GM12878 (cell line): ENCODE results near the gene NMBR. TPM values are rescaled to one million over a fixed set of nuclear protein-coding genes. Genes with fewer than 3 reads are reported as not detected.

Experiments
- ATF2 ChIP-seq: IDR thresholded peaks from 2 replicates; pipeline ENCODE4 v1.6.1; 2012; ENCODE audit warnings: low read length, inconsistent platforms
- CEBPB ChIP-seq, 2 experiments: fragments of 150-350 bp in 1 of 2; IDR thresholded peaks; 2 replicates each; pipeline ENCODE4 v1.6.1; 2012 to 2014; ENCODE audit warnings: low read depth in 2 of 2, low read length in 2 of 2, borderline replicate concordance in 1 of 2, inconsistent platforms in 1 of 2
- CHD1 ChIP-seq: IDR thresholded peaks from 2 replicates; pipeline ENCODE4 v1.6.1; 2012; ENCODE audit warnings: low read depth, low read length, improper control_type of control experiment
- CTCF ChIP-seq, 3 experiments: IDR thresholded peaks in 2 of 3; conservative IDR thresholded peaks in 1 of 3; 2 replicates each; pipeline ENCODE4 v1.5.1; 2011; ENCODE audit warnings: low read depth in 3 of 3, low read length in 3 of 3, mild to moderate bottlenecking in 3 of 3, control low read depth in 2 of 3, moderate library complexity in 2 of 3, inconsistent platforms in 1 of 3, mixed read lengths in 1 of 3; ENCODE audit not compliant: control insufficient read depth in 2 of 3, insufficient read depth in 1 of 3; ENCODE audit errors: extremely low read depth in 1 of 3
- DPF2 ChIP-seq: fragments of 450-650 bp; IDR thresholded peaks from 2 replicates; pipeline ENCODE4 v1.6.1; 2017; ENCODE audit warnings: mild to moderate bottlenecking
- E2F8 ChIP-seq: fragments of 450-650 bp; IDR thresholded peaks from 2 replicates; pipeline ENCODE4 v1.6.1; 2018; ENCODE audit warnings: mild to moderate bottlenecking, low read depth, moderate library complexity; ENCODE audit not compliant: partially characterized antibody
- FOXK2 ChIP-seq: fragments of 450-650 bp; IDR thresholded peaks from 2 replicates; pipeline ENCODE4 v1.6.1; 2017; ENCODE audit warnings: mild to moderate bottlenecking, moderate library complexity
- HCFC1 ChIP-seq: fragments of 150-350 bp; IDR thresholded peaks from 2 replicates; pipeline ENCODE4 v1.6.1; 2014; ENCODE audit warnings: low read length
- MYB ChIP-seq: fragments of 150-350 bp; IDR thresholded peaks from 2 replicates; pipeline ENCODE4 v1.6.1; 2014; ENCODE audit warnings: mild to moderate bottlenecking, low read depth, low read length, borderline replicate concordance
- SMAD5 ChIP-seq: IDR thresholded peaks from 2 replicates; pipeline ENCODE4 v1.6.1; 2016; ENCODE audit warnings: antibody characterized with exemption, low read depth
- TARDBP ChIP-seq: IDR thresholded peaks from 2 replicates; pipeline ENCODE4 v1.6.1; 2016; ENCODE audit warnings: borderline replicate concordance
- ZBTB11 ChIP-seq: fragments of 450-650 bp; formaldehyde crosslinking; IDR thresholded peaks from 2 replicates; pipeline ENCODE4 v1.5.0; 2022; ENCODE audit warnings: mild to moderate bottlenecking, missing genetic modification characterization
- ZBTB40 ChIP-seq: fragments of 450-650 bp; IDR thresholded peaks from 2 replicates; pipeline ENCODE4 v1.6.1; 2016; ENCODE audit warnings: mild to moderate bottlenecking, moderate library complexity, borderline replicate concordance
- ZNF217 ChIP-seq: fragments of 450-650 bp; IDR thresholded peaks from 2 replicates; pipeline ENCODE4 v1.6.1; 2017; ENCODE audit warnings: antibody characterized with exemption, mild to moderate bottlenecking
- polyA plus RNA-seq, 11 experiments: library from polyadenylated mRNA; depleted of rRNA in 4 of 11; unstranded in 6 of 11; stranded (reverse) in 5 of 11; fragments of >200 nt; fragmentation: Nextera tagmentation in 4 of 11; fragmentation: Illumina TruSeq in 1 of 11; extraction: Ambion mirVana in 4 of 11; extraction: Trizol in 1 of 11; gene quantifications; 1 replicate in 1 of 11; 2 replicates in 10 of 11; pipeline versions ENCODE4 v1.2.1 to v1.2.3, GENCODE V29; 2011 to 2016; ENCODE audit warnings: inconsistent platforms in 2 of 11, missing spikeins in 2 of 11, low read depth in 1 of 11
- total RNA-seq, 4 experiments: library from RNA; depleted of rRNA in 3 of 4; stranded (reverse); fragments of >200 nt in 3 of 4; fragmentation: Illumina TruSeq in 1 of 4; extraction: Trizol in 1 of 4; gene quantifications; 2 replicates each; pipeline versions ENCODE4 v1.2.1 to v1.2.3, GENCODE V29; 2013 to 2021

NMBR gene
- total and polyA plus RNA-seq, 10 of the 15 experiments (the other 5 are each of a cell fraction or from before 2014, with no cell fraction given), result not detected

DNA sequence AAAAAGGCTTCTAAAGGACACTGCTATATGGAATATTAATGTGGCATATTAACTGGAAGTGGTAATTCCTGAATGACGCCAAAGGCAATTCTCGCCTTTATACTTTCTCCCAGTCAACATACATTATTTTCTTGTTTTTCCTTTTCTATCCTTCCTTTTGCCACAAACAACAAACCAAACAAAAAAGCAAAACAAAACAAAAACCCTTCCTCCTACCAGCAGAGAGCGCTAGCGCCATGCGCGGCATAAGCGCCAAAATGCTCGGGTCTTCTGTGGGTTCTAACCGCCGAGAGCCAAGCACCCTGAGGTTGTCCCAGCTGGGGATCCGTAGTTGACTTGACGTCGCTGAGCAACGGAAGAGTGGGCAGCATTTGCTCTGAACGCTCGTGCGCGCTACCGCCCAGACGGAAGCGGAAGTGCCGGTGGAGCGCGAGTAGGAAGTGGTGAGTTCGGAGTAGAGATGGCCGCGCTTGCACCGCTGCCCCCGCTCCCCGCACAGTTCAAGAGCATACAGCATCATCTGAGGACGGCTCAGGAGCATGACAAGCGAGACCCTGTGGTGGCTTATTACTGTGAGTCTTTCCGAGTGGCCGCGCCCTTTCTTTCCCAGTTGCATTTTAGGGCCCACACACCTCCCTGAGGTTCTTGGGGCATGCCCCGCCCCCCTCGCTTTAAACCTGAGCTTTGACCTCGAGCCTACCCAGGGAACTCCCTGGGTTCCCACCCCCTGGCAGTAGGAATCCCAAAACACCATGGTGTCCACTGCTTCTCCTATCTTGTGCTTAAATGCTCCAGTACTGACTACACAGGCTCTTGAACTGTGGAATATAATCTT is at the start of gene NMBR, which contains the start of gene VTA1 (continued):
- TF ChIP-seq ZBTB11 (CRISPR knock-in tag) (no peak), E2F8 (peak; percentile 69), HCFC1 (peak; percentile 70), TARDBP (peak; percentile 80; the same call in 1 of the 2 replicates), CTCF (IDR thresholded peaks at IDR 0.05 in 2 of 3, conservative IDR thresholded peaks at IDR 0.05 in 1 of 3; ENCODE audit: control insufficient read depth in 2 of 3, extremely low read depth in 1 of 3, insufficient read depth in 1 of 3, low read depth in 3 of 3, low read length in 3 of 3) (peak; percentile 82 to 96 (median 92); a peak in 5 of 6 replicates), DPF2 (0 out of 2 replicates have a peak, but pooled peaks have one; percentile 68), MYB (peak; percentile 90), CEBPB (IDR thresholded peaks at IDR 0.05; ENCODE audit: borderline replicate concordance in 1 of 2, low read depth in 2 of 2, low read length in 2 of 2) (no peak), ATF2 (peak; percentile 59; the same call in 1 of the 2 replicates), ZBTB40 (peak; percentile 92), SMAD5 (peak; percentile 65; the same call in 1 of the 2 replicates), CHD1 (no peak), FOXK2 (no peak; the same call in 1 of the 2 replicates), ZNF217 (no peak; the same call in 1 of the 2 replicates)
